ENCODE measurements around the gene MYO9B.

DNA sequence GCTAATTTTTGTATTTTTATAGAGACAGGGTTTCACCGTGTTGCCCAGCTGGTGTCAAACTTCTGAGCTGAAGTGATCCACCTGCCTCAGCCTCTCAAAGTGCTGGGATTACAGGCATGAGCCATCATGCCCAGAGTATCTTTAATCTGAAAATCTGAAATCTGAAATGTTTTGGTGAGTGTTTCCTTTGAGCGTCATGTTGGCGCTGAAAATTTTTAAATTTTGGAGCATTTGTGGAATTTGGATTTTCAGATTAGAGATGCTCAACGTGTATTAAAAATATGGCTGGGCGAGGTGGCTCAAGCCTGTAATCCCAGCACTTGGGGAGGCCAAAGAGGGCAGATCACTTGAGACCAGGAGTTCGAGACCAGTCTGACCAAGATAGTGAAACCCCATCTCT lies 43.8 kb upstream of the MYO9B start:
- TF ChIP-seq EZH2 (IDR thresholded peaks at IDR 0.05; ENCODE audit: insufficient read depth, poor library complexity, severe bottlenecking) (no peak), EZH2phosphoT487 (IDR thresholded peaks at IDR 0.05; ENCODE audit: insufficient read depth, low read depth) (no peak)

All from GM23248 (cell line).